Stimulated activated CD8-positive, alpha-beta memory T cell treated with anti-CD3 and anti-CD28 coated beads, Interleukin-4, amount 100 ng/mL, for 1 hour (primary cell): ENCODE data around the gene SSBP3.
A peak's percentile ranks its signal among the peaks of the same experiment; 100 is the strongest.
"Not testable (repeated sequence)": the region's sequence is repeated elsewhere in the genome, so short reads cannot be mapped to it uniquely, and the experiment has no call there.

ENCODE experiments used
- DNase-seq, 2 donors: peaks; one replicate each; pipeline ENCODE4 v3.0.0-alpha.2; 2020; ENCODE audit warnings: low read depth in 2 of 2, low spot score in 1 of 2

SSBP3 gene

GRCh38 chr1:54406339-54407153 lies at the start of gene SSBP3:
Gene SSBP3 (minus strand): TSS chr1:54406394.
- DNase-seq: peak; percentile 64 to 83

- no peak for DNase-seq
Observed at GRCh38 chr1:54453509-54453908, 47.3 kb upstream of the SSBP3 start.

- DNase-seq: no peak
Observed at GRCh38 chr1:54453022-54453421, 46.8 kb upstream of the SSBP3 start.

GRCh38 chr1:54449431-54449830 lies 43.2 kb upstream of the SSBP3 start:
- DNase-seq: not testable (repeated sequence)

- not testable (repeated sequence) for DNase-seq
Observed at GRCh38 chr1:54448801-54449200, 42.6 kb upstream of the SSBP3 start.

GRCh38 chr1:54447081-54447480 lies 40.9 kb upstream of the SSBP3 start:
- DNase-seq: not testable (repeated sequence)

GRCh38 chr1:54442185-54442584 lies 36.0 kb upstream of the SSBP3 start:
- DNase-seq: no peak

- DNase-seq: no peak
Observed at GRCh38 chr1:54439550-54440223, 33.5 kb upstream of the SSBP3 start.

- DNase-seq: no peak
Observed at GRCh38 chr1:54437783-54438182, 31.6 kb upstream of the SSBP3 start.

GRCh38 chr1:54436826-54437225 lies 30.6 kb upstream of the SSBP3 start:
- DNase-seq: no peak

- DNase-seq: no peak
Observed at GRCh38 chr1:54429838-54430237, 23.6 kb upstream of the SSBP3 start.

GRCh38 chr1:54428837-54429518 lies 22.8 kb upstream of the SSBP3 start:
- DNase-seq: no peak

- DNase-seq: no peak
Observed at GRCh38 chr1:54425152-54425584, 19.0 kb upstream of the SSBP3 start.

- DNase-seq: no peak
Observed at GRCh38 chr1:54424398-54424797, 18.2 kb upstream of the SSBP3 start.

GRCh38 chr1:54421101-54421504 lies 14.9 kb upstream of the SSBP3 start:
- DNase-seq: no peak

- not testable (repeated sequence) for DNase-seq
Observed at GRCh38 chr1:54418598-54418997, 12.4 kb upstream of the SSBP3 start.

GRCh38 chr1:54417123-54417522 lies 10.9 kb upstream of the SSBP3 start:
- no peak for DNase-seq

GRCh38 chr1:54416435-54416834 lies 10.2 kb upstream of the SSBP3 start:
- no peak for DNase-seq

- no peak for DNase-seq
Observed at GRCh38 chr1:54415991-54416390, 9.8 kb upstream of the SSBP3 start.

- no peak for DNase-seq
Observed at GRCh38 chr1:54415533-54415932, 9.3 kb upstream of the SSBP3 start.

GRCh38 chr1:54413732-54414131 lies 7.5 kb upstream of the SSBP3 start:
- DNase-seq: no peak

GRCh38 chr1:54413295-54413694 lies 7.1 kb upstream of the SSBP3 start:
- DNase-seq: no peak
